ENCODE data around the gene GNGT1.

The GNGT1 gene

DNA sequence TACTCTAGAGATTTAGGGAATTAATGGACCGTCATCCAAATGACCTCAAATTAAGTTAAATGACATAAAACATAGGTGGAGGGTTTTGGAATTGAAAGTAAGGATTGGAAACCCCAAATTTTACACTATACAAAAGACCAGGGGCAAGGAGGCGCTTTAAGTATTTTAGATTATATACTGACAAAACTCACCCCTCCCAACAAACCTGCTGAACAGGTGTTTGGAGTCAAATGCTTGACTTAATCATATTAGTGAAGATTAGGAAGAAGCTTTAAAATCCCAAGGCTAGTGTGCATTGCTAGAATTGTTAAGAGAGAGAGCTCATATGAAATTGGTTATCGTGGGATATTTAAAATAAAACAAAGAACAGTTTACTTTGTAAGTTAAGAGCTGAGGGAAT lies at the start of gene GNGT1:
TSS of gene GNGT1 (plus strand) at position 301 of the 400 bp plus-strand sequence. CDS start 180 bp downstream, outside the sequence.
- in situ Hi-C loops (cut with MboI; ENCODE audit: low pct_unique_long_range_greater_than_20kb, low sequenced_read_pairs) = no loop called here
- DNase-seq = no peak

DNA sequence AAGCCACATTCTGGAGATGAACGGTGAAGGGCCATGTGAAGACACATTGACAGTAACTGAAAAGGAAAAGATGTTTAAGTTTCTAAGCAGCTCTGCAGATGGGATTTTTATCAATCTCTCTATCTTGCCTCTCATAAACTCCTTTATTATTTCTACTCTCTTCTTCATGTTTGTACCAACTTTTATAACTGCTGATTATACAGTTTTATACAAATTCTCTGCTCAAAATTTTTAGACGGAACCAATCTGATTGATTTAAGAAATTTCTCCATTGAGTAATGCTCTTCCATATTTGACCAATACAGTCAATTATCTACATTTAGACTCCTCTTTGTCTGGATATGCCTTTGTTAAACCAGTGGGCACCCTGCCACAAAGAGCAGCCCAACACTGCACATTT lies 47.5 kb upstream of the GNGT1 start:
- in situ Hi-C loops (cut with MboI; ENCODE audit: low pct_unique_long_range_greater_than_20kb, low sequenced_read_pairs) = no loop called here
- no peak for DNase-seq

DNA sequence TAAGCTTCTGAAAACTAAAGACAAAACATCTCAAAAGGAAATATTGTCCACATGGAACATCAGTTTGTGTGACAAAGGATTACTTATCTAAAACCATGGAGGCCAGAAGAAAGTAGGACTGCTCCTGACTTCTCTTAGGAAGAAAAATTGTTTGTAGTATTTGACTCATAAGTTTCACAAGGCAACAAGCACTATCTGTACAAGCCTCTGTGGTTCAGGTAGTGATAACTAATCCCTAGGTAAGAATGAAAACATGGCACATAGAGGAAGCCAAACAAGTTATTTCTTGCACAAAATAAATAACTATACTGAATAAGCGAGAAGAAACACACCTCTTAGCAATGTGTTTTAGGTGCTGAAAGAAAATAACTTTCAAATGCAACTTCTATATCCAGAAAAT lies 46.1 kb upstream of the GNGT1 start:
- in situ Hi-C loops (cut with MboI; ENCODE audit: low pct_unique_long_range_greater_than_20kb, low sequenced_read_pairs) = no loop called here
- no peak for DNase-seq

DNA sequence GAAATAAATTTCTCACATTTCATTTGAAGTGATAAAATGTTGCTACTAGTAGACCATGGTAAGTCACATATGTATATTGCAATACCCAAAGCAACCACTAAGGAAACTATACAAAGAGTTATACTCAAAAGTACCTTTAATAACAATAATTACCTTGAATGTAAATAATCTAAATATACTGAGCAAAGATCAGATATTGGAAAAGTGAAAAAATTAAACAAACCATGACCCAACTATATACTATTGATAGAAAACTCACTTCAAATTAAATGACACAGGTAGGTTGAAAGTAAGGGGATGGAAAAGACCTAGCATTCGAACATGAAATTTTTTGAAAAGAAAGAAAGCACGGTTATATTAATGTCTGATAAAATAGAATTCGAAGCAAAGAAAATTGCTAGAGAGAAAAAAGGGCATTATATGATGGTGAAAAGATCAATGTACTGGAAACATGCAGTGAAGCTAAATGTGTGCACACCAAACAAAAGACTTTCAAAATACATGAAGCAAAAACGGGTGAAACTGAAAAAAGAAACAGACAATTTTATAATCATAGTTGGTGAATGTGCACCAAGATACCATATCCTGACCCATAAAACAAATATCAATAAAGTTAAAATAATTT lies 44.9 kb upstream of the GNGT1 start:
- in situ Hi-C loops (cut with MboI; ENCODE audit: low pct_unique_long_range_greater_than_20kb, low sequenced_read_pairs) = no loop called here
- no peak for DNase-seq

DNA sequence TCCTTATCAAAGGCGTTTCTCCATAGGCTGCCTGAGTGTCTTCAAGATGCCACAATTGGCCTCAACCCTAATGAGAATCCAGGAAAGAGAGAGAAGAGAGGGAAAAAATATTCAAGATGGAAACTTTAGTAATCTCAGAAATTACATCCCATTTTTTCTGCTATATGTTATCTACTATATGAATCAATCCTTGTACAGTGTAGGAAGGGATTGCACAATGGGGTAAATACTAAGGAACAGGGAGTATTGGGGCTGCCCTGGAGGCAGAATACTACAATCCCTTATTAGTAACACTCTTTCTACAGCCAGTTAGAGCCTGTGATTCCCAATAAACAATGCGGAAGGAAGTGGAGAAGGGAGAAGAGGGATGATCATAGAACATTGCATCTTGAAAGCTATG lies 43.7 kb upstream of the GNGT1 start:
- in situ Hi-C loops (cut with MboI; ENCODE audit: low pct_unique_long_range_greater_than_20kb, low sequenced_read_pairs) = no loop called here
- DNase-seq = no peak

DNA sequence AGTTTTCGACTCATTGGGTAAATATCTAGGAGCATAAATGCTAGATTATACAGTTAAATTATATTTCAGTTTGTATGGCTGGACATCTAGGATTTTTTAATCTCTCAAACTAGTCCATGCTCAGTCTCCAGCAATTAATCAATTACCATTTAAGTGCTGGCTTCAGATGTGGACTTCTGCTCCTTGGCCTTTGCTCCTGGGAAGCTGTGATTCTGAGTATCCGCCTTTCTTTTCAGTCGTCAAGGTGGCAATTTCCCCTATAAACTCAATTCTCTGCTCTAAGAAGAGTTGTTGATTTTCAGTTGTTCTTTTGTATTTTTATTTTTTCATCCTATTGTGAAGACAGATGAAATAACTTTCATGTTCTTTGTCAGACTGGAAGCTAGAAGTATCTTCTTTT lies 39.5 kb upstream of the GNGT1 start:
- in situ Hi-C loops (cut with MboI; ENCODE audit: low pct_unique_long_range_greater_than_20kb, low sequenced_read_pairs) = no loop called here
- no peak for DNase-seq

DNA sequence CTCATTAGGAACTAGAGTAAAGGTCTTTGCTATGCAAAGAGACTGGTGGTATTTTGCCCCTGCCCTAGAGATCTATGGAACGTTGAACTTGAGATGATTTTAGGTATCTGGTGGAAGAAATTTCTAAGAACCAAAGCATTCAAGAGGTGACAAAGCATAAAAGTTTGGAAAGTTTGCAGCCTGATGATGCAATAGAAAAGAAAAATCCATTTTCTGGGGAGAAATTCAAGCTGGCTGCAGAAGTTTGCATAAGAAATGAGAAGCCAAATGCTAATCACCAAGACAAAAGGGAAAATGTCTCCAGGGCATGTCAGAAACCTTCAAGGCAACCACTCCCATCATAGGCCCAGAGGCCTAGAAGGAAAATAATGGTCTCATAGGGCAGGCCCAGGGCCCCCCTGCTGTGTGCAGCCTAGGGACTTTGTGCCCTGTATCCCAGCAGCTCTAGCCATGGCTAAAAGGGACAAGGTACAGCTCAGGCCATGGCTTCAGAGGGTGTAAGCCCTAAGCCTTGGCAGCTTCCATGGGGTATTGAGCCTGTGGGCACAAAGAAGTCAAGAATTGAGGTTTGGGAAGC lies 32.3 kb upstream of the GNGT1 start:
- in situ Hi-C loops (cut with MboI; ENCODE audit: low pct_unique_long_range_greater_than_20kb, low sequenced_read_pairs) = no loop called here
- DNase-seq = no peak

DNA sequence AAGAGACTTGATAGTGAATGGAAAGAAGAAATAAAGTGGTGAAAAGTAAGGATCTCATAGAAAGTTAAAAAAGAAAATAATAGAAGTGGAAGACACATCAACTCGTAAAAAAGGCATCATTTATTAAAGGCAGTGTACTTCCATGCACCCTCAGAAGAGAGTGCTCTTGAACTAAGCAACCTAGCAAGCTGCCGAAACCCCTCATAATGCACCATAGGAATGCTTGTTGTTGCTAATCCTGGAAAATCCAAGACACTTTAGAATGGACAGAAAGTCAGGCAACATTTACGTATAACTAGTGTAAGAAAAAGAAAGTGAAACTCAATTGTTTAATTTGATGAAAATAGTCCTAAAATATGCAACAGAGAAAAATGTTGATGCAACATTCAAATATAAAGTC lies 28.6 kb upstream of the GNGT1 start:
- in situ Hi-C loops (cut with MboI; ENCODE audit: low pct_unique_long_range_greater_than_20kb, low sequenced_read_pairs) = no loop called here
- DNase-seq = no peak

DNA sequence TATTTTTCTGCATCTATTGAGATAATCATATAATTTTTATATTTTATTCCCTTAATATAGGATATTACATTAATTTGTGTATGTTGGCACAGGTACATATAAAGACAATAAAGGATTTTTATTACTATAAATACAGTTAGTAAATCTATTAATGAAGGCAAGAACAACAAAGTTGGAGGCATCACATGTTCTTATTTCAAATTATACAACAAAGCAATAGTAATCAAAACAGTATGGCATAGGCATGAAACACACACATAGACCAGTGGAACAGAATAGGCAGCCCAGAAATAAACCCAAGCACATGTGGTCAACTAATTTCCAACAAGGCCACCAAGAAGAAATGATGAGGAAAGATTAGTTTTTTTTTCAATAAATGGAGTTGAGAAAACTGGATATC lies 27.0 kb upstream of the GNGT1 start:
- DNase-seq = no peak
- in situ Hi-C loops (cut with MboI; ENCODE audit: low pct_unique_long_range_greater_than_20kb, low sequenced_read_pairs) = no loop called here

DNA sequence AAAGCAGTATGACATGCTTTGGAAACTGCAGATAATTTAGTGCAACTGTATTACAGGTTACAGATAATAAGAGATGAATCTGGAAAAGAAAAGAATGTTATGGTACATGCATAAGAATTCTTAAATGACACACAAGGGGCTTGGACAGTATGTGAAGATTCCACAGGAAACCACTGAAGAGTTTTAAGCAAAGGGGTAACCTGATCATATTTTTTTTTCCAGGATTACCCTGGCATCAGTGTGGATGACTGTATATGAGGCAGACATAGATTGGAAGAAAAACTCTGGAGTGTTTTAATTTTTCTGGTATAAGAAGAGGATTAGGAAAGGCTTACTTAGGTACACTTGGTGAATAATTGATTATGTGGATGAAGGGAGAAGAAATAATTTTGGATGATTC lies 23.9 kb upstream of the GNGT1 start:
- in situ Hi-C loops (cut with MboI; ENCODE audit: low pct_unique_long_range_greater_than_20kb, low sequenced_read_pairs) = no loop called here
- no peak for DNase-seq

DNA sequence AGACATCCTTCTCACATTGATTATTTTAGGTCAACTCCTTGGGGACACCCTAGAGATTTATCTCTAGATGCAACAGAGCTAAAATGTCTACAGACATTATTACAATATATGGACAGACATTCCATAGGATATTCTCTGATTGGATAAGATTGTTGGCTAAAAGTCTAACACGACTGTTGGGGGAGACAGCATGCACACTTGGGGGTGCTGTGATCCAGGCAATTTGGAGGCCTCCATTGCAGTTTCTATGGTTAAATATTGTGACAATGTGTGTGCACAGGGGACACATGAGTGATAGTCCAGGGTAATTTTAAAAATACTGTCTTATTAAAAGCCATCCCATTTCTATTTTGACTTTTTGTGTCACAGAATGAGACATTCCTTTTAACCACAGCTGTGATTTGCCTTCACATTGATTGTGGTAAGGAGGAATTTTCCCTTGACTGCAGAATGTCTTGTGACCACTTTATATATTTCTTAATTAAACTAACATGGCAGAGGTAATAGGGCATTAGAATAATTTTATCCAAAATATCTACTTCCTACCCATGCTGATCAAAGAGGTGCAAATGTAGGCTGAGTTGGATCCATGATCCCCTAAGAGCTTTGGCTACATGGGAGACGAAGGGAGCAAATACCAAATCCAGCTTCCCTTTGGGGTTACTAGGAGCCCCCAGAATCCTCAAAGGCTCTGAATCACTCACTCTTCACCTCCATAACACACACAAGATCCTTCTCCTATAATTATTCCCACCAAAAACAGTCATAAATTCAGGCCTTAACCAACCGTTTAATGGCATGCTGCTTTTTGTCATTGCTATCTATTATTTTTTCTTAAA lies 23.1 kb upstream of the GNGT1 start:
- DNase-seq = no peak
- in situ Hi-C loops (cut with MboI; ENCODE audit: low pct_unique_long_range_greater_than_20kb, low sequenced_read_pairs) = no loop called here

DNA sequence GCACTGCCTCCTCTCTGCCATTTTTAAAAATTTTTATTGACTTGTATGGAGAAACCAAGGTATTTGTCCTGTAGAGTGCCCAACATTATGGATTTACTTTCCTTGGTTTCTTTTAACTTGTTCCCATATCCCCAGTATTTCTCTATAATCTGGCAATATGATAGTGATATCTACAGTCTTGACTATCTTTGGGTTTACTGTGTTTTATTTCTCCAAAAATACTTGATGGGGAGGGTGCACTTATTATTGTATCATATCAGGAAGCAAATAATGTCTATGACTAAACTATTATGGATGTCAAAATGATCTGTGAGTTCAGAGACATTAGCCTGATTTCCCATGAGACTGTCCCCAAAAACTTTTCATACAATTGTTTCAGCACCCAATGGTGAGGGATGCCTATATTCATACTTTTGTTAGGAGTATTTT lies 22.4 kb upstream of the GNGT1 start:
- in situ Hi-C loops (cut with MboI; ENCODE audit: low pct_unique_long_range_greater_than_20kb, low sequenced_read_pairs) = no loop called here
- no peak for DNase-seq

DNA sequence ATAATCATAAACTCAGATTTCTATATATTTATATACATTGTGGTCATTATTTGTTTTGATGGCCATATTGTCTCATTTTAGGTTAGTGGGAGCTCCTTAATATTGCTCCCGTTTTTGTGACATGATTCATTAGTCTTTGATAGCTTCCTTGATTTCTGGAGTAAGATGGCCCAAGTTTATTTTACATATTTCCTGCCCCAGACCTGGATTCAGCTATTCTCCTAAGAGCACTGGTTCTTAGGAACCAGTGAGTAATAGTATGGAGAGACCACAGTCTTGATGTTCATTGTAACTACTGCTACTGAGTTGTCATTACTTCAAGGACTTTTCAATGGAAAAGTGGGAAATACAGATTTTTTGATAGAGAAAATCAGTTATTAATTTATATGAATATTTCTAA lies 21.8 kb upstream of the GNGT1 start:
- in situ Hi-C loops (cut with MboI; ENCODE audit: low pct_unique_long_range_greater_than_20kb, low sequenced_read_pairs) = no loop called here
- no peak for DNase-seq

DNA sequence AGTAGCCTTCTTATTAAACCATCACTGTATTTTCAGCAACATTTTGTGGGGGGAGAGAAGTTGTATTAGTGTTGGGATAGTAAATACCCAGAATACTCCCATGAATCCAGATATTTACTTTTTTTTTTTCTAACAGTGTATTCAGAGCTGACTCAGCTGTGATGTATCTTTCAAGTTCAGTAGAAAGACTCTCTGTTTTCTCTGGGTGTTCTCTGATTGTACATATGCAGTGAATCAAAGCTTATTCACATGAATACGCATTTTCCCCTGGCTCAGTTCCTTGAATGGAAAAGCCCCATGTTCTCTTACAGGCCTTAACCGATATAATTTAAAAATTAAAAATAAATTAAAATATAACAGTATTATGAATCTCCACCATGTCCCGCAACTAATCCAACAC lies 17.1 kb upstream of the GNGT1 start:
- DNase-seq = no peak
- in situ Hi-C loops (cut with MboI; ENCODE audit: low pct_unique_long_range_greater_than_20kb, low sequenced_read_pairs) = no loop called here

DNA sequence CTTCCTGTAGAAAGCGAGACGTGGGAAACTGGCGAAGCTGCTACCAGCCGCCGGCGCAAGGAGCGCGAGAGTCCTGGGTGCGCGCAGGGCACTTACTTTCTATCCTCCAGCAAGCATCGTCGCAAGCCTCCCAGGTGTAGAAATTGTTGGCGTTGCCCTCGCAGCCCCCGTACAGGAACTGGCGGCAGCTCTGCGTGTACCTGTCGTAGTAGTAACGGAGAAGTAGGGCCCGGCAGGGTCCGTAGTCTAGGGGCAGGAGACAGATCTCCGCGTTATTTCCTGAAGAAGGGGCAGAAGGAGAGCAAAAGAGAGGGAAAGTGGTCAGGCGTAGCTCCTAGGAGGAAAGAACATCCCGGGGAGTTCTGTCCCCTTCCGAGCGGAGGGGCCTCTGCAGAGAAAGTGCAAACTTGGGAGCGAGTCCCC lies 16.3 kb upstream of the GNGT1 start:
- no peak for DNase-seq
- in situ Hi-C loops (cut with MboI; ENCODE audit: low pct_unique_long_range_greater_than_20kb, low sequenced_read_pairs) = no loop called here

DNA sequence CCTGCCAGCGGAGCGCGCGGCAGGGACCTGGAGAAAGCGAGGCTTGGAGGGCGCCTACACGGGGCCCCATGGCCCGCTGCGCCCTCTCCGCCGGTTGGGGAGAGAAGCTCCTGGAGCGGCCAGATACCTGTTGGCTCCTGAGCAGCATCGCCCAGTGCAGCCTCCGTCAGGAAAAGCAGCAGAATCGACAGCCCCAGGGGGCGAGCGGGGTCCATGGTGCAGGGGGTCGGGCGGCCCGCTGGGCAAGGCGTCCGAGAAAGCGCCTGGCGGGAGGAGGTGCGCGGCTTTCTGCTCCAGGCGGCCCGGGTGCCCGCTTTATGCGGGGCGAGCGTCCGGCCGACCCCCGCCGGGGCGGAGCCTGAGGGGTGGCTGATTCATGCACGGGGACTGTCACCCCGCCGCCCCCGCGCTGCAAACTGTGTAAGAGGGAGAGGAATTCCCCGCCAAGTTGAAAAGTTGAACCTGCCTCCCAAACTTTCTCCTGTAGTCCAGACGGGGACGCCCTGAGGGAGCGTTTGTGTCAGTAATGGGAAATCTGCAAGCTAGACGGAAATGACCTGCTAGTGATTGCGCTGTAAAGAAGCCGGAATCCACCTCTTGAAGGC lies 15.8 kb upstream of the GNGT1 start, which contains the start of gene TFPI2:
TSS of gene TFPI2 (minus strand) at position 290 of the 605 bp plus-strand sequence. CDS start at position 215, 75 bp downstream.
- in situ Hi-C loops (cut with MboI; ENCODE audit: low pct_unique_long_range_greater_than_20kb, low sequenced_read_pairs) = no loop called here
- no peak for DNase-seq

DNA sequence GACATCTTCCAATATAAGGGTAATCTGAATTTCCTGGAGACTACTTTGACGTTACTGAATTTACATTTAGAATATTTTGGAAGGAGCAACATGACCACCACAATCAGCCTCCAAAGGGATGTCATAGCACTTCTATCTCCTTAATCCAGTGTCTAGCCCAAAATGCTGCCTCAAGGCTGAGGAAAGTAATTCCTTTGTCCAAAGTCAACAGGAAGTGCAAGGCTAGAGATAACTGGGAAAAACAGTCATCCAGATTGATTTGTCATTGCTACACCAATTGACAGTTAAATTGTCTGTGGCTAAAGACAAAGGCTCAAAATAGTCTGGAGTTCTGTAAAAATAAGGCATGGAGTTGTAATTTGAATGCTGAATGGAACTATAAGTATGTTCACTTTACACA lies 11.9 kb upstream of the GNGT1 start:
- DNase-seq = no peak
- in situ Hi-C loops (cut with MboI; ENCODE audit: low pct_unique_long_range_greater_than_20kb, low sequenced_read_pairs) = no loop called here

DNA sequence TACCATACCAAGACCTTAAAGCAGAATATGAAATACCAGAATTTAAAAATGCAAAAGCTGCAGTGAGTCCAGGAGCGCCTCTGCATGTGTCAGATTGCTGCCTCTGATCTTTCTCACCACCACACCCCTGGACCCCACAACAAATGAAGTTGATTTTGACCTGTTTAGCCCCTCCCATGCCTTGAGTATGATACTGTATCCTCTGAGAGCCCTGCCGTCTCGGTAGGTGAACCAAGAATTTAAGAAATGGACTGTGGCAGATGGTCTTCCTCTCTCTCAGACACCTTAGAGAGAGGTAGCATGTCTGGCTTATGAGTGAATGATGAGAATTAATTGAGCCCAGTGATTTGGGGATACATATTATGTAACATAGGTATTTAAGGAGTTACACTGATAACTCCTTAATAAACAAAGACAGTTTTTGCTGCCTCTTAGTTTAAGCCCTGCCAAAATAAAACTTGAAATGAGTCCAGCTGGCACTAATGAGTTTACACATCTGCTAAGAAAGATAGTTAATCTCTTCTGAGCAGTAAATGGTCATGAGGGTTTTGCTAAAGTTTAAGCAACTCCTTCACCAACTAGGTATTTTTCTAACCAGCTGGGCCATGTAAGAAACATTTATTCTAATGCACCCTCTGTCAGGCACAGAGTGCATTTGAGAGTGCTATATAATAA lies 11.3 kb upstream of the GNGT1 start:
- DNase-seq = no peak
- in situ Hi-C loops (cut with MboI; ENCODE audit: low pct_unique_long_range_greater_than_20kb, low sequenced_read_pairs) = no loop called here

DNA sequence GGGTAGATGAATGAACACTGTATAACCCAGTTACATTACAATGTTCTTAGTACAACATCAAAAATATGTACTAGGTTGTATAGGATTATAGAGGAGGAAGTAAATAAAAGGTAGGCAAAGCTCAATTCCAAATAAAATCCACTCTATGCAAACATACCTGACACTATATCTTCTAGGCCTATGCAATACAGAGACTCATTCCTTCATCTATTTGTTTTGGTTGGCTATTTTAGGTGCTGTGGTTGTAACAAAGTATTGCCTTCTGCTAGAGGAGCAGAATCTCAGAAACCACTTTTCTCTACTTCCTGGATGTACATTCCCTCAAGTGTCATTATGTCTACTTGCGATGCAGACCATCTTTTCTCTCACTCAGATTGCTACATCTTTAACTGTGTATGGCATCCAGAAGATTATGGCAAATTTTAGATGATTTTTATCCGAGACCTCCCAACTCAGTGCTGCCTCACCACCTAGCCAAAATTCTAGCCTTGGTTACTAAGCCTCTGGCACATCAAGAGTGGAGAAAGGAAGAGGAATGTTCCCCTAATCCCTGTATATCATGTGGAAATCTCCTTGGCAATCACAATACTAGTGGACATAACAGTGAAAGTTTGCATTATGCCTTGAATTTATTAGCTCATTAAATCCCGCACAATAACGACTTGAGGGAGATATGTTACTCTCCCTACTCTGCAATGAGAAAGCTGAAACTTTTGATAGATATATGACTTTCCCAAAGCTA lies 10.3 kb upstream of the GNGT1 start:
- in situ Hi-C loops (cut with MboI; ENCODE audit: low pct_unique_long_range_greater_than_20kb, low sequenced_read_pairs) = no loop called here
- no peak for DNase-seq
